GM12864 (cell line): ENCODE data around the gene ATXN1L.

Experiments
- DNase-seq: peaks from one replicate; pipeline ENCODE4 v3.0.0-alpha.2; 2011; ENCODE audit warnings: low read depth
- H3K4me3 ChIP-seq: 2 replicates; pipeline ENCODE4 v1.5.1; 2011; ENCODE audit warnings: mild to moderate bottlenecking, low read depth, low read length, control low read depth
- TF ChIP-seq, protein P1 (sequence below): IDR thresholded peaks from 2 replicates; pipeline ENCODE4 v1.5.1; 2011; ENCODE audit warnings: low read depth, mild to moderate bottlenecking, moderate library complexity, low read length, control low read depth, inconsistent platforms; ENCODE audit errors: missing control alignments

The ATXN1L gene

DNA sequence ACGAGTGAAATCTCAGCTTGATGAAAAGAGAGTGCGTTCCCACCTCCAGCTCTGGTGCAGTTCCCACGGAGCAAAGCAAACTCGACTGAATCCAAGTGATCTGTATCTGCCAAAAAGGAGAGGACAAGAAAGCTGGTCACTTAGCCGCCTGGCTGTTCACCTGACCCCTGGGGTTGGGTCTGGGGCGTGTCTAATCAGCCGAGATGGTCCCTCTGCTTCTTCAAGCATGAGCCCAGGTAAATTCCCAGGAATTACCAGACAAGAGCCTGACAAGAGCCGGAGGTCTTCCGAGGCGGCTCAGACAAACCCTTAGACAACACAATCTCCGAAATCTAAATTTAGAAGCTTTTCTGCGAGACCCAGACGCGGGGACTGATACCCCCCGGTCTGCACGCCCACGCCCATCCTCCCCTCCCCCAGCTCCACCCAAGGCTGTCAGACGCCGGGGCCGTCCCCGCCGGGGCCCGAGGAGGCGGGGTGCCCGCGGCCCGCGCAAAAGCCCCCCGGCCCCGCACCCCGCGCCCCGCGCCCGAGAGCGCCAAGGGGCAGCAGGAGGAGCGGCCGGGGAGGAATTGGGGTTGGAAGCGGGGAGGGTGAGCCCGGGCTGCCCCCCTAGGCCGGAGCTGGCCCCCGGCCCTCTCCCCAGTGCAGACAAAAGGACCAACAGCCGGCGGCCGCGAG is 37.5 kb downstream of the ATXN1L start:
- no peak for DNase-seq
- peak overlapping the region; percentile 68 for H3K4me3 ChIP-seq
- TF ChIP-seq, protein P1, sequence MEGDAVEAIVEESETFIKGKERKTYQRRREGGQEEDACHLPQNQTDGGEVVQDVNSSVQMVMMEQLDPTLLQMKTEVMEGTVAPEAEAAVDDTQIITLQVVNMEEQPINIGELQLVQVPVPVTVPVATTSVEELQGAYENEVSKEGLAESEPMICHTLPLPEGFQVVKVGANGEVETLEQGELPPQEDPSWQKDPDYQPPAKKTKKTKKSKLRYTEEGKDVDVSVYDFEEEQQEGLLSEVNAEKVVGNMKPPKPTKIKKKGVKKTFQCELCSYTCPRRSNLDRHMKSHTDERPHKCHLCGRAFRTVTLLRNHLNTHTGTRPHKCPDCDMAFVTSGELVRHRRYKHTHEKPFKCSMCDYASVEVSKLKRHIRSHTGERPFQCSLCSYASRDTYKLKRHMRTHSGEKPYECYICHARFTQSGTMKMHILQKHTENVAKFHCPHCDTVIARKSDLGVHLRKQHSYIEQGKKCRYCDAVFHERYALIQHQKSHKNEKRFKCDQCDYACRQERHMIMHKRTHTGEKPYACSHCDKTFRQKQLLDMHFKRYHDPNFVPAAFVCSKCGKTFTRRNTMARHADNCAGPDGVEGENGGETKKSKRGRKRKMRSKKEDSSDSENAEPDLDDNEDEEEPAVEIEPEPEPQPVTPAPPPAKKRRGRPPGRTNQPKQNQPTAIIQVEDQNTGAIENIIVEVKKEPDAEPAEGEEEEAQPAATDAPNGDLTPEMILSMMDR, result peak; percentile 49

DNA sequence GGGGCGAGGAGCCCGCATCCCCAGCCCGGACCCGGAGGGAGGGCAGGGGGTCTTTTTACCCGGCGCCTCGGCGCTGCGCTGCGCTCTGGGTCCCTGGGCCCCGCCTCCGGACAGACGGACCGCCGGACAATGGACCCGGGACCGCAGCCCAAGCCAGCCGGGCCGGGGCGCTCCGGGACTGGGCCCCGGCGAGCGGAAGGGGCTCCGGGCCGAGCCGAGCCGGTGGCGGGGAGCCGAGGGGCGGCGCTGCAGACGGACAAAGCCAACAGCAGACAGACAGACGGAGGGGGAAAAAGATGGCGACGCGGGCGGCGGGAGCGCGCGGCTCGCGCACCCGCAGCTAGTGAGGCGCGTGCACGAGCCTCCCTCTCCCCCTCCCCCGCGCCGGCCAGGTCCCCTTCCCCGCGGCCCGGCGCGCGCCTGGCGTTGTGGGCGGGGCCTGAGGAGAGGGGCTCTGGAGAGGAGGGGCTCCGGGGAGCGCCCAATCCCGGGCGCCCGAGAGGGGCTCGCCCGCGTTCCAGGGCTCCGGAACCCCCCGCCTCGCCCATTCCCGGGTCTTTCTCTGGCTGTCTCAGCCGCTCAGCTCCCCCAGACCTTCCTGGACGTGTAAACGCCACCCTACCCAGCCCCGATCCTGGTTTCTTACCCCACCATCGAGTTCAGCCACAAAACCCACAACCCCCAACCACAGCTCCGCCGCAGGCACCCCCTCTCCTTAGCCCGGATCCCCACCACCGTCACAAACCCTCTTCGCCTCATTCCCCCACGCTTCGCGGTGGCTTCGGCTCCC is 38.3 kb downstream of the ATXN1L start, which contains the start of gene ZNF821:
Gene ZNF821, minus strand, starts transcription at position 334 of the 790 bp plus-strand sequence. CDS start 4,236 bp downstream, outside the sequence.
- H3K4me3 ChIP-seq, result peak within 1 kb of the TSS; percentile 68
- TF ChIP-seq, protein P1, result no peak
- no peak for DNase-seq

DNA sequence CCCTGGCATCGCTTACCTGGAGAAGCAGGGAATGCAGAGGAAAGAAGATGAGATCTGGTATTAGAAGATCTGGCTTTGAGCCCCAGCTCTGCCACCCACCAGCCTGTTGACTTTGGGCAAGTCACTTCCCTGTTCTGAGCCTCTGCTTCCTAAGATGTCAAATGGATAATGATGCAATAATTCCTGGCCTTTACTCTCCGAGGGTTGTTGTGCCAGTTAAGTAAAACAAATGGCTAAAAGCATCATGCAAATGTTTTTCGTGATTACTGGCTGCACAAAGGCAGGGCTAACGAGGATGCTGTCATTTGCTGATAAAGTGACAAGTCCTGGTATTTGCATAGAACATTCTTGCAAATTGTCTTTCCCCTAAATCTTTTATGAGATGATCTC is 39.5 kb downstream of the ATXN1L start:
- DNase-seq, result no peak
- TF ChIP-seq, protein P1, result no peak
- H3K4me3 ChIP-seq, result no peak overlapping the region

DNA sequence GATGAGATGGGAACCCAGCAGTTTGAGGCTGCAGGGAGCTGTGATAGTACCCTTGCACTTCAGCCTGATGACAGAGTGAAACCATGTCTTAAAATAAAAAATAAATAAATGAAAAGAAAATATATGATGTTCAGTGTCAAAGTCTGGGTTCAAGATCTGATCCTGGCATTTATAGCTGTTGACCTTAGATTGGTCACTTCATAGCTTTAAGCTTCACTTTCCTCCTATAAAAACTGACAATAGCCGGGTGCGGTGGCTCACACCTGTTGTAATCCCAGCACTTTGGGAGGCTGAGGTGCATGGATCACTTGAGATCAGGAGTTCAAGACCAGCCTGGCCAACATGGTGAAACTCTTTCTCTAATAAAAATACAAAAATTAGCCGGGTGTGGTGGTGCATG is 43.4 kb downstream of the ATXN1L start:
- TF ChIP-seq, protein P1, result no peak
- no peak for DNase-seq

DNA sequence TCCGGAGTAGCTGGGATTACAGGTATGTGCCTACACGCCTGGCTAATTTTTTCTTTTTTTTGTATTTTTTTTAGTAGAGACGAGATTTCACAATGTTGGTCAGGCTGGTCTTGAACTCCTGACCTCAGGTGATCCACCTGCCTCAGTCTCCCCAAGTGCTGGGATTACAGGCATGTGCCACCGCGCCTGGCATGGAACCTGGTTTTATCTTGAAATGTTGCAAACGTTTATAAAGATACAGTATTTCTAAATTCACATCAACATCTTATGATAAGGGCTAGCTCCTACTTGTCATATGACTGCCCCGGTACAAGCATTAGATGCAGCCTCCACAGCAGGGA is 48.1 kb downstream of the ATXN1L start:
- no peak for DNase-seq
- peak overlapping the region; percentile 93 for H3K4me3 ChIP-seq
- TF ChIP-seq, protein P1, result no peak

More for the DNA sequence above, 43.4 kb downstream of the ATXN1L start:
- H3K4me3 ChIP-seq, result no peak overlapping the region

DNA sequence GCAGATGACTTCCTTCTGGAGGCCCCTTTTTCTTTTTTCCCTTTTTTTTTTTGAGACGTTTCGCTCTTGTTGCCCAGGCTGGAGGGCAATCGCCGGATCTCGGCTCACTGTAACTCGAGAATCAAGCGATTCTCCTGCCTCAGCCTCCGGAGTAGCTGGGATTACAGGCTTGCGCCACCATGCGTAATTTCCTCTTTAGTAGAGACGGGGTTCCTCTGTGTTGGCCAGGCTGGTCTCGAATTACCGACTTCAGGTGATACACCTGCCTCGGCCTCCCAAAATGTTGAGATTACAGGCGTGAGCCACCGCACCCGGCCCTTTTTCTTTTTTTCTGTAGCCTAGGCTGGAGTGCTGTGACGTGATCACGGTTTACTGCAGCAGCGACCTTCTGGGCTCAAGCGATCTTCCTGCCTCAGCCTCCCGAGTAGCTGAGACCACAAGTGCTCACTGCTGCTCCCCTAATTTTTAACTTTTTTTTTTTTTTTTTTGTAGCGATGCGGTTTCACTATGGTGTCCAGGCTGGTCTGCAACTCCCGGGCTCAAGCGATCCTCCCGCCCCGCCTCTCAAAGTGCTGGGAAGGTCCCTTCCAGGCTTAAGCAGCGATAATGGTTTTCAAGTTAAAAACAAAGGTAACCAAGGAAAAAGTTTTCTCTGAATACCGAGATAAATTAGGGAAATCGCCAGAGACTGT is 48.6 kb downstream of the ATXN1L start:
- H3K4me3 ChIP-seq, result peak overlapping the region; percentile 93
- TF ChIP-seq, protein P1, result peak; percentile 18
- DNase-seq, result no peak
